ENCODE data around the gene HPS3.
A peak's percentile ranks its signal among the peaks of the same experiment; 100 is the strongest.
"Not testable (repeated sequence)": the region's sequence is repeated elsewhere in the genome, so short reads cannot be mapped to it uniquely, and the experiment has no call there.

The HPS3 gene

DNA sequence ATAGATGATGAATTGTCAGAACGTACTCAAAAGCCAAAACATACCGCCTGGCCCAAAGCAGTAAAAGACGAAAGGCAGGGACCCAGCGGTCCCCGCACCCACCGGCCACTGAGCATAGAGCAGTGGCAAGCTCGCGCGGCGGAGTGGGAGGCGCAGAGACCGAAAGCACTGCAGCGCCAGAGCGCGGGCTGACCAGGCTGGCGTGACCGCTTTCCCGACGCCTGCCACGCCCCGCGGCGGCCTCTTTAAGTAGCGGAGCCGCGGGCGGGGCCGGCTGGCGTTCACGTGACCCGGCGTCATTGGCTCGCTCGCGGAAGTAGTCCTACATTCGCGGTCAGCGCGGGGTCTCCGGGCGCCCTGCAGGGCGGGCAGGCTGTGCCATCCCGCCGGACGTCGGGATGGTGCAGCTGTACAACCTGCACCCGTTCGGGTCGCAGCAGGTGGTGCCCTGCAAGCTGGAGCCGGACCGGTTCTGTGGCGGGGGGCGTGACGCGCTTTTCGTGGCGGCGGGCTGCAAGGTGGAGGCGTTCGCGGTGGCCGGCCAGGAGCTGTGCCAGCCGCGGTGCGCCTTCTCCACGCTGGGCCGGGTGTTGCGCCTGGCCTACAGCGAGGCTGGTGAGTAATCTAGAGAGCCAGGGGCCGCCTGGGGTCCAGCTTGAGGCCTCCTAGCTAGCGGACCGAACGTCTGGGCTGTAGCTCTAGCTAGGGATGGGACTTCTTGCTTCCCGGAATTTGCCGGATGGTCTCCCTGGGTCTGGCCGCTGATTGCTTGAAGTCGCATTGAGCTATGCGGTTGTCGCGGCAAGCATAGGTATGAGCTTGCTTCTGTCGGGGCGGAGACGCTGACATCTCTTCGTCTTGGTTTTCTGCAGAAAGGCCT, at the start of gene HPS3:
TSS of gene HPS3 (plus strand) at position 313 of the 880 bp plus-strand sequence. CDS start at position 399, 86 bp downstream.
- FAIRE-seq: peak; percentile 11

DNA sequence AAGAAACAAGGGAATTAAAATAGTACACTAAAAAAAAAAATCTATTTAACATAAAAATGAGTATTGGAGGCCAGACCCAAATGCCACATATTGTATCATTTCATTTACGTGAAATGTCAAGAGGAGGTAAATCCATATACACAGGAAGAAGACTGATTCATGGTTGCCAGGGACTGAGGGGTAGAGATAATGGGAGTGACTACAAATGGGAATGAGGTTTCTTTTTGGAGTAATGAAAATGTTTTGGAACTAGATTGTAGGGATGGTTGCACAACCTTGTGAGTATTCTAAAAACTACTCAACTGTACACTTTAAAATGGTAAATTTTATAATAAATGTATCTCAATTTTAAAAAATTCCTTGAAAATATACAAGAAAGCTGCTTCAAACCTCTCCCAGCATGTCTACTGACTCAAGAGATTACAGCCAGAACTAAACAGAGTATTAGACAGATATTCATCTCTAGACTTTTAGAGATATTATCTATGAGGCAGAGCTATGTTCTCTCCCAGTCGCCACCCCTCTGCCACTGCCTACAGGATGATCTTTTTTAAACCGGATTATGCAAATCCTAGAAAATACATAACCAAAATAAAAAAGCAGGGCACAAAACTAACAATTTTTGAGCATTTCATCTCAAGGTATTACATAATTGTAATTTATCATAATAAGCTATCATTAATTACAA, 49.3 kb upstream of the HPS3 start:
- FAIRE-seq: no peak

- FAIRE-seq: peak; percentile 36
Observed at GRCh38 chr3:149080699-149081091, 48.7 kb upstream of the HPS3 start.

DNA sequence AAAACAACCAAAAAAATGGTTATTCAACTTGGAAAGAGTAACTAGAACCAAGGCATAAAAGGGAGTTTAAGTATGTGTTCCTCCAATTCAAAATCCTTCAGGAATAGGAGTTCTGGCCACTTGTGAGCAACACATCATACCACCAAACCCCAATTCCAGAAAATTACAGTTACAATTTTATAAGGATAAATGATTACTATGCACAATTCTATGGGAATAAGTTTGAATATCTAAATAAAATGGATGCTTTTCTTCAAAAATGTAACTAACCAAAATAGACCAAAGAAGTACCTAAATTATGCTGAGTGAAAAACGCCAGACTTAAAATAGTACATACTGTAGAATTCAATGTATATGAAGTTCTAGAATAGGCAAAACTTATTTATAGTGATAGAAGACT, 47.7 kb upstream of the HPS3 start:
- FAIRE-seq: no peak

GRCh38 chr3:149085828-149086231, 43.6 kb upstream of the HPS3 start:
- FAIRE-seq: no peak

DNA sequence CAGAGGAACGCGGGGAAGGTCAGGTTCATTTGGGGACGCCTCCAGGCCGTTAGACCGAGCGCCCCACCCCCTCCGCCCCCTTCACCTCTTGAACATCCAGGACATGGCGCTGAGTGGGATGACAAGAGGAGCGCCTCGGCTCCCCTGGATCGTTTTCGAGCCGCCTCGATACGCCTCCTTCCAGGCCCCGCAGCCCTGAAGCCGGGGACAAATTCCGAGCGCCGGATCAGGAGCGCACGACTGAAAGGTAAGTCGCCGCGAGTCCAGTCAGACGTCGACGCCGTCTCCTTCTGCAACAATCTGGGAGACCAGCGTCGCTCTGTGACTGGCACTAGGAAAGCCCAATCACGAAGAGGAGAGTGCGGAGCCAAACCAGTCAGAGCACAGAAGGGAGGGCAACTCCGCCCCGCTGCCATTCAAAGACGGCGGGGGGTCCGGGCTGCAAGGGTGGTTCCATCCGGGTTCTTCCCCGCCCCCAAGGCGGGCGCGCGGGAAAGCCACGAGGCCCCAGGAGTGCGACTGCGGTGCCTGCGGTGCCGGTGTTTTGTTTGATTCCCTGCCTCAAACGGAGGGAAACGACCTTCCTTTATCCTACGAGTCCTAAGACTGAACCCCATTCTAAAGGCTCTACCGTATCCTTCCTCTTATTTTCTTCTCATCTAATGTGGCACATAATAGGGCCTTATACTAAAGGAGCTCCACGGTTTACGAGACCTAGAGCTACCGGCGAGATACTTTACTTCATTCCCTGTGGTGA, 43.0 kb upstream of the HPS3 start, which contains the start of gene HLTF:
TSS of gene HLTF (minus strand) at position 302 of the 757 bp plus-strand sequence. CDS start at position 105, 197 bp downstream.
- FAIRE-seq: peak; percentile 94

DNA sequence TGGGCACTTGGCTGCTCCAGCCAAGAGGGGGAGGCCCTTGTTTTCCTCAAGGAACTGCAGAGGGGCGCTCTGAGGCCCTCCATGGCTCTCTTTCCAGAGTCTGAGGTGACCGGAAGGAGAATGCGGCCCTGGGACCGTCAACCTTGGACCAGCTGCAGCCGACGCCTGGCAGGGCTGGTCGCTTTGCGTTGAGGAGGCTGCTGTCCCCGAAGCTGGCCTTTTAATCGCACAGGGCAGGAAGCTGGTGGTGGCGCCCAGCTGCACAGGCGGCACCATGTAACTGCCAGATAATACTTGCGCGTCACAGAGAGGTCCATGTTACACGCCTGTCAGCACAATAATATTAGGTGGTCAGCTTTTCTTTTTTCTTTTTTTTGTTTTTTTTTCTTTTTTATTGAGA, 42.2 kb upstream of the HPS3 start:
- FAIRE-seq: no peak

GRCh38 chr3:149089395-149089794, 40.0 kb upstream of the HPS3 start:
- no peak for FAIRE-seq

- no peak for FAIRE-seq
Observed at GRCh38 chr3:149090461-149090860, 39.0 kb upstream of the HPS3 start.

GRCh38 chr3:149090907-149091306, 38.5 kb upstream of the HPS3 start:
- FAIRE-seq: no peak

DNA sequence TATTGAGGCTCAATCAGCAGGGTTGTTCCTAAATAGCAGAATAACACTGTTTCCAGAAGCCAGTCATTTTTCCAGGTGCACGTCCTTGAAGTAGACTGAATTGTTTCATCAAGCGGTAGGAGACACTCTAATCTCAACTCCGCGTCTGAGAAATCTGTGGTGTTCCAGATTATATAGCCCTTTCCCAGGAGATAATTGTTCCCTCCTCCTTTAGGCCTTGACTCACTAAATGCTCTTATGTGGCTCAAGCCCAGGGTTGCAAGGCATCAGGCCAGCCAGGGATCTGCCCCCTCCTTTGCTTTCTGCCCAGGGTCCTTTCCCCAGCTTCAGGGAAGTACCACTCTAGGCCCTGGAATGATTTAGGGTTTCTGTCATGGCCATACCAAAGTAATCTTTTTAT, 37.5 kb upstream of the HPS3 start:
- no peak for FAIRE-seq

- no peak for FAIRE-seq
Observed at GRCh38 chr3:149095487-149095886, 34.0 kb upstream of the HPS3 start.

- not testable (repeated sequence) for FAIRE-seq
Observed at GRCh38 chr3:149097987-149098386, 31.5 kb upstream of the HPS3 start.

- FAIRE-seq: no peak
Observed at GRCh38 chr3:149101154-149101553, 28.3 kb upstream of the HPS3 start.

DNA sequence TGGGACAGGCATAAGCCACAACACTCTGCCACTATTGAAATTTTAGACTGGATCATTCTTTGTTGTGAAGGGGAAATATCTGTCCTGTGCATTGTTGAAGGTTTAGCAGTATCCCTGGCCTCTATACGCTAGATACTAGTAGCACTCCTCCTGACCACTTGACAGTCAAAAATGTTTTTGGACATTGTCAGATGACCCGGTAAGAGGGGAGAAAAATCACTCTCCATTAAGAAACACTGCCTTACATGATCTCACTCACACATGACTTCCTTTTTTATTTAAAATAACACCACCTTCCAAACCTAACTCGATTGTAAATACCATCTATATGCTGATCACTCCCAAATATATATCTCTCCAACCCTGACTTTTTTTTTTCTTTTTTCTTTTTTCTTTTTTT, 27.8 kb upstream of the HPS3 start:
- no peak for FAIRE-seq

DNA sequence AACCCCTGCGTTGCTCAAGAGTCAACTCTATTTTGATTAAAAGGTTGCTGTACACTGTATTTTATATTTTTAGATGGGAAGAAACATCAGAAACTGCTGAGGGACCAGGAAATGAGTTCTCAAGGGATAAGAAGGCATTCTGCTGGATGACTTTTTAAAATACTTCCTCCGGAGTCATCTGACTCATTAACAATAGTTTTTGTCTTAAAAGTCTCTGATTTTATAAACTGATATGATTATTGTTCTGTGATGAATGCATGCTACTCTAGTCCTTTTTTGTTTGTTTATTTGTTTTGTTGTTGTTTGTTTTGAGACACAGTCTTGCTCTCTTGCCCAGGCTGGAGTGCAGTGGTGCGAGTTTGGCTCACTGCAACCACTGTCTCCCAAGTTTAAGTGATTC, 25.0 kb upstream of the HPS3 start:
- FAIRE-seq: no peak

DNA sequence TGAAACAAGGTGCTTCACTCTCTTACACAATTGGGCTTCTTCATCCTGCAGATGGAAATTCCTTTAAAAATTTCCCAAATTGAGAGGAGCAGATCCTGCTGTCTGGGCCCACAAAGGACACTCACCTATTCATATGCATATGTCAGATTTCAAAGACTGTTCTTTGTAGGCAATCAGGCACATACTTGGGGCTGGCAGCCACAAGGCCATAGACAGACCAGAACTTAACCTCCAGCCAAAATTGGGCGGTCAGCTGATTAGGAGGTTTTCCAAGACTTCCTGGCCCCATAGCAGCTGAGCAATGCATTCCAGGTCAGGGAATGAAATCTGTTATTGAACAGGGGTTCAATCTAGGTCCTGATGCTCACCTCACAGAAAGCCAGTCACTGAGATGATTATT, 15.0 kb upstream of the HPS3 start:
- no peak for FAIRE-seq

DNA sequence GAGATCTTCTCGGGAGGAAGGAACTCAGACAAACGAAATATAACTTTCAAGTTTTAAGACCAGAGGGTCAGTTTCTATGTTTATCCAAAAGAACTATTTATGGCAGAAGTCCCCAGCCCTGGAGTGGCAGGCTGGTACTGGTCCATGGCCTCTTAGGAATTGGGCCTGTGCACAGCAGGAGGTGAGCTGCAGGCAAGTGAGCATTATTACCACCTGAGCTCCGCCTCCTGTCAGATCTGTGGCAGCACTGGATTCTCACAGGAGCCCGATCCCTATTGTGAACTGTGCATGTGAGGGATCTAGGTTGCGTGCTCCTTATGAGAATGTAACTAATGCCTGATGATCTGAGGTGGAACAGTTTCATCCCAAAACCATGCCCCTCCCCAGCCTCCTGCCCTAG, 14.3 kb upstream of the HPS3 start:
- FAIRE-seq: no peak

GRCh38 chr3:149118724-149119123, 10.7 kb upstream of the HPS3 start:
- FAIRE-seq: no peak

DNA sequence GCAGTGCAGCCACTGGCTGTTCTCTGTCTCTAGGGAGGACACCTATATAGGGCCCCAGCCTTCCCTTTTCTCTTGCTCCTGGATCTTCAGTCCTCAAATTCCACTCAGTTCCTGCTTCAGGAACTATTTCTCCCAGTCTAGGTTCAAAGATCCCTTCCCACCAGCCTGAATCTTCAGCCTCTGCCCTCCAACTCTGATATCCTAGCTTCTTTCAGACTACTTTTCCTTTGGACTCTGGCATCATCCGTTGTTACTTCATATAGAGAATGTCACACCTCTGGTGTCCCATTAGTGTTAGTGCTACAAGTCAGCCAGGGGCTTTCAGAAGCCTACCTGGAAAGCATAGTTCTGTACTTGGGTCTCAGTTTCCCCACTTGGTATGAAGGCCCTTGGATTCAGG, 10.0 kb upstream of the HPS3 start:
- no peak for FAIRE-seq

DNA sequence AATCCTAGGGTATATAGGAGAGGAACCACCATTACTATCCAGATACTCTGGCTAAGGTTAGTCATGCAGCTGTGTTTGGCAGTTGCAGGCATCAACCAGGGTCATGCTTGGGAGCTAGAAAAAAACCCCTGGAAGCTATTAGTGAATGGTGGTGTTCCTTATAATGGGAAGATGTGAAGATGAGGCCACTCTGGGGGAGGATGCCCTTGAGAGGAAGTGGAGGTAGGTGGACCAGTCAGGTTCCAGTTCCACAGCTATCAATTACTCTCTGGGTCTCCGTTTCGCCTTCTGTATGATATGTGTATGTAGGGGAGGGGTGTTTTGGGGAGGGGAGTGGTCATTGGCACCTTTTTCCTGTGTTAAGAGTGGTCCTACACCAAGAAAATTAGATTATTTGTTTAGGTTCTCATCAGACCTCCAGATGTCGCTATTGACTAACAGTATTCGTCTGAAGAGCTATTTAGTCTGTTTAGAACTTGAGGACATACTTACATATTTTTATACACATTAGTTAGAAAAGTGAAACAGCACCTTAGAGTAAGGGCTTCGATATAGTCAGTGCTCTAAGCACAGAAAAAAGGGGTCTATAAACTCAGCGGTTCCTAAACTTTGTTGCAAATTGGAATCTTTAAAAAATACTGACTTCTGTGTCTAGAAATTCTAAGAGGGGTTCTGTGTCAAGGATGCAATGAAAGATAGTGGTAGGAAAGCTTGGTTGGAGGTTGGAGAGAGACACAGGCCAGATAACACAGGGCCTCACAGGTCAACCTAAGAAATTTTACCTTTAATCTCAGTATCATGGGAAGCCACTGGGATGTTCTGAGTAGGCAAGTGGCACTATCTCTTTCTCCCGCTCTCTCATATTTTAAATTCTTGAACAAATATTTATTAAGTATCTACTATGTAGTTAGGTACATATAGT, 9.1 kb upstream of the HPS3 start:
- FAIRE-seq: peak; percentile 96
